Natural killer cell (primary cell): ENCODE measurements around the gene CMIP. TPM values are rescaled to one million over a fixed set of nuclear protein-coding genes. Genes with fewer than 3 reads are reported as not detected.
A peak's percentile ranks its signal among the peaks of the same experiment; 100 is the strongest.

Experiments
- ATAC-seq, 3 donors: fragments of 150-1000 bp in 2 of 3; fragments of 200-7000 bp in 1 of 3; cut with Tn5 transposase; 1 replicate in 1 of 3; 2 replicates in 2 of 3; pipeline ENCODE4 v1.10.0; 2021; ENCODE audit warnings: mild to moderate bottlenecking in 2 of 3, moderate library complexity in 2 of 3
- DNase-seq, 2 donors: peaks; one replicate each; pipeline versions ENCODE4 v3.0.0 to v3.0.0-alpha.2; 2013 to 2021; ENCODE audit warnings: mixed read lengths in 1 of 2
- H3K27ac ChIP-seq: one replicate; pipeline ENCODE4 v1.5.1; 2013; ENCODE audit warnings: mild to moderate bottlenecking, low read length
- H3K27me3 ChIP-seq: one replicate; pipeline ENCODE4 v1.6.1; 2013; ENCODE audit warnings: low read length; ENCODE audit not compliant: control insufficient read depth, insufficient read depth
- H3K36me3 ChIP-seq: one replicate; pipeline ENCODE4 v1.6.1; 2013; ENCODE audit warnings: low read length; ENCODE audit not compliant: control insufficient read depth, insufficient read depth
- H3K4me1 ChIP-seq: one replicate; pipeline ENCODE4 v1.6.1; 2013; ENCODE audit warnings: low read length; ENCODE audit not compliant: control insufficient read depth, insufficient read depth
- H3K4me3 ChIP-seq: one replicate; pipeline ENCODE4 v1.5.1; 2013; ENCODE audit warnings: low read length
- H3K9me3 ChIP-seq: one replicate; pipeline ENCODE4 v1.6.1; 2013; ENCODE audit warnings: low read length; ENCODE audit not compliant: control insufficient read depth, insufficient read depth
- H3K27ac Mint-ChIP-seq, 2 donors: one replicate each; pipeline ENCODE4 v1.8.0; 2022; ENCODE audit warnings: mild to moderate bottlenecking in 2 of 2, mixed read lengths in 2 of 2, moderate library complexity in 1 of 2
- H3K27me3 Mint-ChIP-seq, 2 donors: one replicate each; pipeline ENCODE4 v1.8.0; 2022; ENCODE audit warnings: low read depth in 2 of 2, mixed read lengths in 2 of 2
- H3K36me3 Mint-ChIP-seq: one replicate; pipeline ENCODE4 v1.8.0; 2022; ENCODE audit warnings: mixed read lengths
- H3K4me1 Mint-ChIP-seq, 2 donors: one replicate each; pipeline ENCODE4 v1.8.0; 2022; ENCODE audit warnings: mixed read lengths in 2 of 2
- H3K4me3 Mint-ChIP-seq: one replicate; pipeline ENCODE4 v1.8.0; 2022; ENCODE audit warnings: mild to moderate bottlenecking, moderate library complexity, mixed read lengths
- H3K9me3 Mint-ChIP-seq, 2 donors: one replicate each; pipeline ENCODE4 v1.8.0; 2022; ENCODE audit warnings: mixed read lengths in 2 of 2
- CTCF ChIP-seq: fragments of 200-600 bp; IDR thresholded peaks from one replicate; pipeline ENCODE4 v1.8.0; 2022; ENCODE audit warnings: antibody characterized with exemption
- whole genome bisulfite sequencing: methylation state at CpG from one replicate; pipeline ENCODE4 v1.1.7; 2013; ENCODE audit warnings: missing lambda C conversion rate; ENCODE audit not compliant: insufficient coverage; 5-methylcytosine and 5-hydroxymethylcytosine counted together
- intact Hi-C: fragments of 100-400 bp; cut with micrococcal nuclease; formaldehyde crosslinking; loops from one replicate; pipeline ENCODE4 v1.14.2; 2022
- total RNA-seq, 4 donors: library from RNA; stranded (reverse); fragments of 120-200 nt in 1 of 4; gene quantifications; one replicate each; pipeline versions ENCODE4 v1.2.3 to v1.2.4, GENCODE V29; 2013 to 2022

CMIP gene
- total RNA-seq, 3 donors from 2014 or later (not counting 1 experiment from before 2014, with no cell fraction given), result 88.2 to 115 (median 91.5) TPM

GRCh38 chr16:81728435-81728834 lies 283.8 kb downstream of the CMIP start:
- H3K4me3 ChIP-seq, result no peak overlapping the region
- Mint-ChIP-seq H3K27ac (no peak overlapping the region), H3K27me3 (peaks cover 0 to 3% of the 10 kb centered on the region in 2 donors), H3K4me3 (no peak overlapping the region), H3K36me3 (no peaks in the 10 kb centered on the region), H3K9me3 (no peaks in the 10 kb centered on the region), H3K4me1 (peaks cover 15 to 18% of the 10 kb centered on the region in 2 donors)
- no peaks in the 10 kb centered on the region for H3K9me3 ChIP-seq
- intact Hi-C loops, result no loop called here
- peaks cover 12% of the 10 kb centered on the region for H3K4me1 ChIP-seq
- no peaks in the 10 kb centered on the region for H3K36me3 ChIP-seq
- ATAC-seq (no peak), DNase-seq (no peak)
- TF ChIP-seq CTCF, result no peak
- 69% methylated on average over 4 of the region's 4 CpGs for WGBS
- no peak overlapping the region for H3K27ac ChIP-seq
- H3K27me3 ChIP-seq, result no peaks in the 10 kb centered on the region

- Mint-ChIP-seq H3K9me3 (no peaks in the 10 kb centered on the region), H3K27me3 (peaks cover 0 to 3% of the 10 kb centered on the region in 2 donors), H3K4me3 (peak overlapping the region; percentile 71), H3K27ac (peak overlapping the region in 1 of 2 donors; percentile 37), H3K36me3 (no peaks in the 10 kb centered on the region), H3K4me1 (peaks cover 15 to 18% of the 10 kb centered on the region in 2 donors)
- DNase-seq, result peak in 1 of 2 donors; percentile 38
- WGBS, result 95% methylated on average over 15 of the region's 16 CpGs
- no peak overlapping the region for H3K4me3 ChIP-seq
- intact Hi-C loops, result no loop called here
- H3K27me3 ChIP-seq, result no peaks in the 10 kb centered on the region
- no peak for ATAC-seq
- H3K4me1 ChIP-seq, result peaks cover 12% of the 10 kb centered on the region
- H3K9me3 ChIP-seq, result no peaks in the 10 kb centered on the region
- no peak overlapping the region for H3K27ac ChIP-seq
- no peaks in the 10 kb centered on the region for H3K36me3 ChIP-seq
- no peak for TF ChIP-seq CTCF
Observed at GRCh38 chr16:81729451-81729850, 284.8 kb downstream of the CMIP start.

- Histone ChIP-seq H3K36me3 (no peaks in the 10 kb centered on the region), H3K27ac (no peak overlapping the region), H3K4me1 (peaks cover 12% of the 10 kb centered on the region), H3K27me3 (no peaks in the 10 kb centered on the region), H3K9me3 (no peaks in the 10 kb centered on the region), H3K4me3 (peak overlapping the region; percentile 27)
- peak; percentile 41 to 76 for DNase-seq
- Mint-ChIP-seq H3K9me3 (no peaks in the 10 kb centered on the region), H3K27me3 (peaks cover 0 to 3% of the 10 kb centered on the region in 2 donors), H3K36me3 (no peaks in the 10 kb centered on the region), H3K4me3 (peak overlapping the region; percentile 88), H3K27ac (peak overlapping the region; percentile 48 to 75), H3K4me1 (peaks cover 15 to 18% of the 10 kb centered on the region in 2 donors)
- TF ChIP-seq CTCF, result peak; percentile 61
- intact Hi-C loops, result no loop called here
- 16% methylated on average over 41 of the region's 47 CpGs for WGBS
- peak; percentile 73 to 91 (median 86) for ATAC-seq
Observed at GRCh38 chr16:81730090-81731051, 285.8 kb downstream of the CMIP start.
